Left lung (tissue), 10 donors: ENCODE data around the gene ESRRG. TPM values are rescaled to one million over a fixed set of nuclear protein-coding genes. Genes with fewer than 3 reads are reported as not detected.
A peak's percentile ranks its signal among the peaks of the same experiment; 100 is the strongest.

Source experiments
- ATAC-seq: fragments of 200-7000 bp; cut with Tn5 transposase; one replicate; pipeline ENCODE4 v1.9.1; 2020; ENCODE audit warnings: moderate library complexity
- DNase-seq, 4 donors: peaks; one replicate each; pipeline ENCODE4 v3.0.0-alpha.2; 2013 to 2020
- H3K27ac ChIP-seq, 2 donors: fragments of 200-600 bp; sonication (generic) in 1 of 2; one replicate each; pipeline versions ENCODE4 v1.5.0 to v1.8.0; 2020 to 2021
- H3K27me3 ChIP-seq, 2 donors: fragments of 200-600 bp; sonication (generic) in 1 of 2; one replicate each; pipeline versions ENCODE4 v1.5.0 to v1.8.0; 2020 to 2021
- H3K36me3 ChIP-seq, 2 donors: fragments of 200-600 bp; sonication (generic) in 1 of 2; one replicate each; pipeline versions ENCODE4 v1.5.0 to v1.8.0; 2020 to 2021
- H3K4me1 ChIP-seq, 2 donors: fragments of 200-600 bp; one replicate each; pipeline ENCODE4 v1.8.0; 2021
- H3K4me3 ChIP-seq, 2 donors: fragments of 200-600 bp; sonication (generic) in 1 of 2; one replicate each; pipeline versions ENCODE4 v1.5.0 to v1.8.0; 2020 to 2021; ENCODE audit warnings: mild to moderate bottlenecking in 1 of 2
- H3K9me3 ChIP-seq, 2 donors: fragments of 200-600 bp; sonication (generic) in 1 of 2; one replicate each; pipeline versions ENCODE4 v1.5.0 to v1.8.0; 2020 to 2021
- CTCF ChIP-seq, 2 donors: fragments of 200-600 bp; sonication (generic) in 1 of 2; IDR thresholded peaks; one replicate each; pipeline versions ENCODE4 v1.5.0 to v1.8.0; 2021; ENCODE audit warnings: antibody characterized with exemption in 2 of 2
- intact Hi-C, 2 donors: fragments of 100-400 bp; cut with DNase I; formaldehyde crosslinking; loops; one replicate each; pipeline versions ENCODE4 v1.11.2 to v1.14.2; 2022
- polyA plus RNA-seq, 6 donors: library from polyadenylated mRNA; unstranded; fragments of 120-200 nt; gene quantifications; one replicate each; pipeline ENCODE4 v1.2.1, GENCODE V29; 2013; ENCODE audit not compliant: insufficient read length in 6 of 6
- total RNA-seq, 2 donors: library from RNA; stranded (reverse); fragmentation: NEBNext Ultra II Directional; extraction: Animal tissue kit (Norgen Biotek cat#: 25700); gene quantifications; one replicate each; pipeline ENCODE4 v1.2.1, GENCODE V29; 2021
- donor health status: DM: no; HTN: yes; CAD: no.
- donor health status: DM: no; HTN: no; CAD: no.

ESRRG gene
- total and polyA plus RNA-seq, 8 donors: 0.29 to 2.3 (median 1.5) TPM

GRCh38 chr1:216726435-216726834, 3.2 kb upstream of the ESRRG start:
- DNase-seq: no peak
- TF ChIP-seq CTCF (IDR thresholded peaks at IDR 0.05): no peak
- no peaks in the 10 kb centered on the region for H3K36me3 ChIP-seq
- no peaks in the 10 kb centered on the region for H3K4me1 ChIP-seq
- no peak overlapping the region for H3K27ac ChIP-seq
- intact Hi-C loops: no loop called here
- no peak overlapping the region for H3K4me3 ChIP-seq
- ATAC-seq: no peak
- H3K9me3 ChIP-seq: no peaks in the 10 kb centered on the region
- H3K27me3 ChIP-seq: peaks cover 16 to 38% of the 10 kb centered on the region in 2 donors

GRCh38 chr1:216722821-216723220, 408 bp downstream of the ESRRG start:
- intact Hi-C loops: no loop called here
- H3K4me1 ChIP-seq: no peaks in the 10 kb centered on the region
- no peak overlapping the region for H3K27ac ChIP-seq
- H3K27me3 ChIP-seq: peaks cover 16 to 57% of the 10 kb centered on the region in 2 donors
- no peaks in the 10 kb centered on the region for H3K36me3 ChIP-seq
- no peak for TF ChIP-seq CTCF (IDR thresholded peaks at IDR 0.05)
- H3K4me3 ChIP-seq: peak overlapping the region in 1 of 2 donors; percentile 13
- ATAC-seq (peak; percentile 50), DNase-seq (no peak)
- no peaks in the 10 kb centered on the region for H3K9me3 ChIP-seq

GRCh38 chr1:216721863-216722262, 1.4 kb downstream of the ESRRG start:
- ATAC-seq (no peak), DNase-seq (no peak)
- Histone ChIP-seq H3K27me3 (peaks cover 16 to 57% of the 10 kb centered on the region in 2 donors), H3K9me3 (no peaks in the 10 kb centered on the region), H3K27ac (no peak overlapping the region), H3K4me1 (no peaks in the 10 kb centered on the region), H3K36me3 (no peaks in the 10 kb centered on the region), H3K4me3 (no peak overlapping the region)
- no peak for TF ChIP-seq CTCF (IDR thresholded peaks at IDR 0.05)
- intact Hi-C loops: no loop called here

GRCh38 chr1:216721062-216721461, 2.2 kb downstream of the ESRRG start:
- ATAC-seq (no peak), DNase-seq (no peak)
- H3K9me3 ChIP-seq: no peaks in the 10 kb centered on the region
- no peak overlapping the region for H3K4me3 ChIP-seq
- peaks cover 16 to 57% of the 10 kb centered on the region in 2 donors for H3K27me3 ChIP-seq
- intact Hi-C loops: no loop called here
- TF ChIP-seq CTCF (IDR thresholded peaks at IDR 0.05): no peak
- H3K4me1 ChIP-seq: no peaks in the 10 kb centered on the region
- no peak overlapping the region for H3K27ac ChIP-seq
- H3K36me3 ChIP-seq: no peaks in the 10 kb centered on the region

- no peak for TF ChIP-seq CTCF (IDR thresholded peaks at IDR 0.05)
Measured at GRCh38 chr1:216711712-216712111, 11.5 kb downstream of the ESRRG start.

More at GRCh38 chr1:216711712-216712111, 11.5 kb downstream of the ESRRG start:
- DNase-seq (no peak), ATAC-seq (no peak)
- Histone ChIP-seq H3K4me3 (no peak overlapping the region), H3K27ac (no peak overlapping the region), H3K36me3 (no peaks in the 10 kb centered on the region), H3K27me3 (no peaks in the 10 kb centered on the region), H3K9me3 (no peaks in the 10 kb centered on the region), H3K4me1 (no peaks in the 10 kb centered on the region)
- intact Hi-C loops: no loop called here
